Left lobe of liver (tissue), 2 donors: ENCODE measurements around the gene TUBA8. TPM values are rescaled to one million over a fixed set of nuclear protein-coding genes. Genes with fewer than 3 reads are reported as not detected.
"Not testable (repeated sequence)": the region's sequence is repeated elsewhere in the genome, so short reads cannot be mapped to it uniquely, and the experiment has no call there.

Source experiments
- ATAC-seq: fragments of 200-7000 bp; cut with Tn5 transposase; one replicate; pipeline ENCODE4 v1.9.1; 2020; ENCODE audit warnings: mild to moderate bottlenecking, moderate library complexity
- DNase-seq: peaks from one replicate; pipeline ENCODE4 v3.0.0-alpha.2; 2020; ENCODE audit warnings: low spot score
- total RNA-seq: library from RNA; stranded (reverse); gene quantifications from one replicate; pipeline ENCODE4 v1.2.1, GENCODE V29; 2021
- donor health status: DM: no; HTN: no; CAD: no; lungs with moderate emphysema.
- donor health status: DM: no; HTN: yes; CAD: no.

The TUBA8 gene
- total RNA-seq, 1 donor from 2014 or later, result 2.3 TPM

- not testable (repeated sequence) for DNase-seq, ATAC-seq
Observed at GRCh38 chr22:18165356-18165755, 54.7 kb downstream of the TUBA8 start.

- DNase-seq, ATAC-seq: not testable (repeated sequence)
Observed at GRCh38 chr22:18170284-18170683, 59.7 kb downstream of the TUBA8 start.

- ATAC-seq, DNase-seq: not testable (repeated sequence)
Observed at GRCh38 chr22:18172203-18172602, 61.6 kb downstream of the TUBA8 start.

GRCh38 chr22:18172776-18173175, 62.2 kb downstream of the TUBA8 start:
- not testable (repeated sequence) for ATAC-seq

GRCh38 chr22:18173441-18173840, 62.8 kb downstream of the TUBA8 start:
- ATAC-seq, DNase-seq: not testable (repeated sequence)

More at GRCh38 chr22:18172776-18173175, 62.2 kb downstream of the TUBA8 start:
- not testable (repeated sequence) for DNase-seq

Other genes with a start within 250 kb of the TUBA8 start
- 75.3 TPM for gene MICAL3, start 86.2 kb upstream of the TUBA8 start, total RNA-seq
- gene PEX26, start 32.8 kb upstream of the TUBA8 start, total RNA-seq, result 26.2 TPM
- gene USP18, start 39.4 kb downstream of the TUBA8 start, total RNA-seq, result 5.4 TPM